GM04504 (cell line): ENCODE results near the gene ZYG11B.
"Not testable (repeated sequence)": the region's sequence is repeated elsewhere in the genome, so short reads cannot be mapped to it uniquely, and the experiment has no call there.

Experiments used
- DNase-seq: peaks from one replicate; pipeline ENCODE4 v3.0.0-alpha.2; 2012; ENCODE audit warnings: low read depth

Gene ZYG11B

GRCh38 chr1:52852854-52853253 is 126.6 kb downstream of the ZYG11B start:
- DNase-seq = no peak

- no peak for DNase-seq
Observed at GRCh38 chr1:52855584-52855983, 129.3 kb downstream of the ZYG11B start.

GRCh38 chr1:52856026-52856425 is 129.8 kb downstream of the ZYG11B start:
- DNase-seq = no peak

- no peak for DNase-seq
Observed at GRCh38 chr1:52857443-52857842, 131.2 kb downstream of the ZYG11B start.

- no peak for DNase-seq
Observed at GRCh38 chr1:52862666-52863458, 136.6 kb downstream of the ZYG11B start.

GRCh38 chr1:52867087-52867863 is 141.0 kb downstream of the ZYG11B start:
- no peak for DNase-seq

- not testable (repeated sequence) for DNase-seq
Observed at GRCh38 chr1:52869727-52870126, 143.5 kb downstream of the ZYG11B start.

GRCh38 chr1:52876843-52877242 is 150.6 kb downstream of the ZYG11B start:
- no peak for DNase-seq
